Activated CD4-positive, alpha-beta T cell treated with anti-CD3 and anti-CD28 coated beads for 1 hour (primary cell): ENCODE measurements around the gene ARHGEF11.

ENCODE experiments used
- DNase-seq: peaks from one replicate; pipeline ENCODE4 v3.0.0-alpha.2; 2020

Gene ARHGEF11

GRCh38 chr1:157043685-157044084 is 1.9 kb downstream of the ARHGEF11 start:
- no peak for DNase-seq

- DNase-seq = no peak
Measured at GRCh38 chr1:157042846-157043245, 2.7 kb downstream of the ARHGEF11 start.

- no peak for DNase-seq
Measured at GRCh38 chr1:157040802-157041201, 4.7 kb downstream of the ARHGEF11 start.

GRCh38 chr1:157035121-157035520 is 10.4 kb downstream of the ARHGEF11 start:
- no peak for DNase-seq

- no peak for DNase-seq
Measured at GRCh38 chr1:157034137-157034800, 11.3 kb downstream of the ARHGEF11 start.

GRCh38 chr1:157033357-157033876 is 12.1 kb downstream of the ARHGEF11 start:
- no peak for DNase-seq

- no peak for DNase-seq
Measured at GRCh38 chr1:157032303-157032702, 13.2 kb downstream of the ARHGEF11 start.

GRCh38 chr1:157030728-157031127 is 14.8 kb downstream of the ARHGEF11 start:
- no peak for DNase-seq

GRCh38 chr1:157028674-157029073 is 16.9 kb downstream of the ARHGEF11 start:
- DNase-seq = no peak

- no peak for DNase-seq
Measured at GRCh38 chr1:157025856-157026255, 19.7 kb downstream of the ARHGEF11 start.

GRCh38 chr1:157025385-157025784 is 20.2 kb downstream of the ARHGEF11 start:
- no peak for DNase-seq

- DNase-seq = no peak
Measured at GRCh38 chr1:157021688-157022087, 23.9 kb downstream of the ARHGEF11 start.

GRCh38 chr1:157019457-157019856 is 26.1 kb downstream of the ARHGEF11 start:
- DNase-seq = no peak

GRCh38 chr1:157011845-157012244 is 33.7 kb downstream of the ARHGEF11 start:
- DNase-seq = no peak

GRCh38 chr1:157008502-157008901 is 37.0 kb downstream of the ARHGEF11 start:
- no peak for DNase-seq

GRCh38 chr1:157007306-157007705 is 38.2 kb downstream of the ARHGEF11 start:
- DNase-seq = no peak

- no peak for DNase-seq
Measured at GRCh38 chr1:157006676-157007075, 38.9 kb downstream of the ARHGEF11 start.

- no peak for DNase-seq
Measured at GRCh38 chr1:157005965-157006364, 39.6 kb downstream of the ARHGEF11 start.

- DNase-seq = no peak
Measured at GRCh38 chr1:157004806-157005205, 40.7 kb downstream of the ARHGEF11 start.

- DNase-seq = no peak
Measured at GRCh38 chr1:157004327-157004726, 41.2 kb downstream of the ARHGEF11 start.

GRCh38 chr1:157001304-157001703 is 44.2 kb downstream of the ARHGEF11 start:
- no peak for DNase-seq

- DNase-seq = no peak
Measured at GRCh38 chr1:157000686-157001085, 44.9 kb downstream of the ARHGEF11 start.

- no peak for DNase-seq
Measured at GRCh38 chr1:156999596-157000320, 45.8 kb downstream of the ARHGEF11 start.

GRCh38 chr1:156998840-156999500 is 46.6 kb downstream of the ARHGEF11 start:
- no peak for DNase-seq
